Trophoblast cell (in vitro differentiated cells and primary cell): ENCODE data around the gene ADAMTS15.

Experiments
- DNase-seq, 2 donors: peaks; one replicate each; pipeline ENCODE4 v3.0.0-alpha.2; 2016
- H2AFZ ChIP-seq: 2 replicates; pipeline ENCODE4 v1.6.1; 2013; ENCODE audit warnings: low read length, moderate library complexity, mild to moderate bottlenecking; ENCODE audit not compliant: insufficient read depth, poor library complexity
- H2AK5ac ChIP-seq: 2 replicates; pipeline ENCODE4 v1.6.1; 2013; ENCODE audit warnings: mild to moderate bottlenecking, low read length
- H2BK120ac ChIP-seq: 2 replicates; pipeline ENCODE4 v1.6.1; 2013; ENCODE audit warnings: low read length, mild to moderate bottlenecking, moderate library complexity; ENCODE audit not compliant: insufficient read depth, poor library complexity
- H2BK12ac ChIP-seq: 2 replicates; pipeline ENCODE4 v1.6.1; 2013; ENCODE audit warnings: mild to moderate bottlenecking, low read length, moderate library complexity
- H2BK5ac ChIP-seq: 2 replicates; pipeline ENCODE4 v1.6.1; 2013; ENCODE audit warnings: low read length, low read depth, moderate library complexity, mild to moderate bottlenecking; ENCODE audit not compliant: poor library complexity
- H3K14ac ChIP-seq: 2 replicates; pipeline ENCODE4 v1.6.1; 2013; ENCODE audit warnings: mild to moderate bottlenecking, low read length
- H3K18ac ChIP-seq: 2 replicates; pipeline ENCODE4 v1.6.1; 2013; ENCODE audit warnings: mild to moderate bottlenecking, low read length
- H3K23ac ChIP-seq: 2 replicates; pipeline ENCODE4 v1.6.1; 2013; ENCODE audit warnings: low read length
- H3K27ac ChIP-seq: 2 replicates; pipeline ENCODE4 v1.5.1; 2013; ENCODE audit warnings: low read depth, mild to moderate bottlenecking, inconsistent platforms, low read length, moderate library complexity
- H3K27me3 ChIP-seq: 2 replicates; pipeline ENCODE4 v1.6.1; 2013; ENCODE audit warnings: inconsistent platforms, mild to moderate bottlenecking, low read length, moderate library complexity; ENCODE audit not compliant: insufficient read depth
- H3K36me3 ChIP-seq, 2 experiments: 1 replicate in 1 of 2; 2 replicates in 1 of 2; pipeline ENCODE4 v1.6.1; 2013; ENCODE audit warnings: low read length in 2 of 2, mild to moderate bottlenecking in 2 of 2, moderate library complexity in 1 of 2; ENCODE audit not compliant: insufficient read depth in 2 of 2, control insufficient read depth in 1 of 2
- H3K4ac ChIP-seq: 2 replicates; pipeline ENCODE4 v1.6.1; 2013; ENCODE audit warnings: low read depth, mild to moderate bottlenecking, low read length, moderate library complexity
- H3K4me1 ChIP-seq, 2 experiments: 1 replicate in 1 of 2; 2 replicates in 1 of 2; pipeline ENCODE4 v1.6.1; 2013; ENCODE audit warnings: low read length in 2 of 2, mild to moderate bottlenecking in 2 of 2, moderate library complexity in 1 of 2; ENCODE audit not compliant: insufficient read depth in 2 of 2, control insufficient read depth in 1 of 2
- H3K4me2 ChIP-seq: 2 replicates; pipeline ENCODE4 v1.6.1; 2013; ENCODE audit warnings: inconsistent platforms, mild to moderate bottlenecking, low read length, moderate library complexity
- H3K4me3 ChIP-seq: 2 replicates; pipeline ENCODE4 v1.5.1; 2013; ENCODE audit warnings: mild to moderate bottlenecking, low read depth, low read length, inconsistent platforms
- H3K79me1 ChIP-seq: one replicate; pipeline ENCODE4 v1.6.1; 2013; ENCODE audit warnings: low read length
- H3K79me2 ChIP-seq: 2 replicates; pipeline ENCODE4 v1.6.1; 2013; ENCODE audit warnings: low read length, mild to moderate bottlenecking; ENCODE audit not compliant: control insufficient read depth, insufficient read depth, poor library complexity
- H3K9ac ChIP-seq: 2 replicates; pipeline ENCODE4 v1.6.1; 2013; ENCODE audit warnings: mild to moderate bottlenecking, low read length
- H3K9me3 ChIP-seq: 2 replicates; pipeline ENCODE4 v1.6.1; 2013; ENCODE audit warnings: low read depth, mild to moderate bottlenecking, control low read depth, inconsistent platforms, low read length; ENCODE audit not compliant: insufficient read depth
- H4K12ac ChIP-seq: 2 replicates; pipeline ENCODE4 v1.6.1; 2013; ENCODE audit warnings: low read depth, mild to moderate bottlenecking, low read length, moderate library complexity
- H4K8ac ChIP-seq: 2 replicates; pipeline ENCODE4 v1.6.1; 2013; ENCODE audit warnings: low read depth, mild to moderate bottlenecking, low read length, moderate library complexity
- H4K91ac ChIP-seq: one replicate; pipeline ENCODE4 v1.6.1; 2013; ENCODE audit warnings: low read depth, mild to moderate bottlenecking, low read length, moderate library complexity
- WGBS: extraction: QIAGEN DNeasy Blood & Tissue Kit; methylation state at CpG from one replicate; pipeline ENCODE4 v1.1.7; 2013; ENCODE audit warnings: missing lambda C conversion rate; ENCODE audit not compliant: insufficient read length, insufficient coverage; ENCODE audit errors: extremely low coverage; 5-methylcytosine and 5-hydroxymethylcytosine counted together

Gene ADAMTS15

GRCh38 chr11:130457623-130458409 is 9.4 kb downstream of the ADAMTS15 start:
- Histone ChIP-seq H3K14ac (no peak overlapping the region), H2AFZ (no peak overlapping the region), H3K23ac (no peak overlapping the region), H3K79me2 (no peaks in the 10 kb centered on the region), H3K4ac (no peak overlapping the region), H3K4me3 (no peak overlapping the region), H3K9me3 (no peaks in the 10 kb centered on the region), H3K18ac (no peak overlapping the region), H2BK12ac (no peak overlapping the region), H2BK120ac (no peak overlapping the region), H3K36me3 (no peaks in the 10 kb centered on the region), H3K4me1 (no peaks in the 10 kb centered on the region), H2AK5ac (no peak overlapping the region), H3K79me1 (no peaks in the 10 kb centered on the region), H3K27ac (no peak overlapping the region), H2BK5ac (no peak overlapping the region), H4K8ac (no peak overlapping the region), H3K27me3 (no peaks in the 10 kb centered on the region), H3K4me2 (no peak overlapping the region), H4K12ac (no peak overlapping the region), H3K9ac (no peak overlapping the region), H4K91ac (no peak overlapping the region)
- no CpG with 5 or more reads among the region's 20 CpGs for WGBS
- no peak for DNase-seq

DNA sequence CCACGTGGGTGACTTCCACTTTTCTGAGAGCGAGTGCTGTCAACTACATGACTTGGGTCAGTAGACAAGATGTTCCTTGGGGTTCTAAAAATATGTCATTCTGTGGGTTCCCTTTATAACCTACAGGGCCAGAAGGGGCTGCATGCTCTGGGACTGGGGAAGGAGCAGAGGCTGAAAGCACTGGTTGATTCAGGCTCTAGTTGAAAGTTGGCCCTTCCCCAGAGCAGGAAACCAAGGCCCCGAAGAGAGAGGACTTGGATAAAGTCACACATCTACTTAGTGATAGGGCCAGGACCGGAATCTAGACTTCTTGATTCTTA is 9.9 kb downstream of the ADAMTS15 start:
- Histone ChIP-seq H4K8ac (no peak overlapping the region), H3K23ac (no peak overlapping the region), H3K4ac (no peak overlapping the region), H3K36me3 (no peaks in the 10 kb centered on the region), H2BK120ac (no peak overlapping the region), H2AFZ (no peak overlapping the region), H2BK12ac (no peak overlapping the region), H3K27ac (no peak overlapping the region), H2BK5ac (no peak overlapping the region), H3K9me3 (no peaks in the 10 kb centered on the region), H3K18ac (no peak overlapping the region), H3K79me1 (no peaks in the 10 kb centered on the region), H2AK5ac (no peak overlapping the region), H3K79me2 (no peaks in the 10 kb centered on the region), H4K91ac (no peak overlapping the region), H4K12ac (no peak overlapping the region), H3K4me1 (no peaks in the 10 kb centered on the region), H3K14ac (no peak overlapping the region), H3K4me2 (no peak overlapping the region), H3K4me3 (no peak overlapping the region), H3K9ac (no peak overlapping the region), H3K27me3 (no peaks in the 10 kb centered on the region)
- DNase-seq = no peak
- no CpG with 5 or more reads among the region's 4 CpGs for WGBS

DNA sequence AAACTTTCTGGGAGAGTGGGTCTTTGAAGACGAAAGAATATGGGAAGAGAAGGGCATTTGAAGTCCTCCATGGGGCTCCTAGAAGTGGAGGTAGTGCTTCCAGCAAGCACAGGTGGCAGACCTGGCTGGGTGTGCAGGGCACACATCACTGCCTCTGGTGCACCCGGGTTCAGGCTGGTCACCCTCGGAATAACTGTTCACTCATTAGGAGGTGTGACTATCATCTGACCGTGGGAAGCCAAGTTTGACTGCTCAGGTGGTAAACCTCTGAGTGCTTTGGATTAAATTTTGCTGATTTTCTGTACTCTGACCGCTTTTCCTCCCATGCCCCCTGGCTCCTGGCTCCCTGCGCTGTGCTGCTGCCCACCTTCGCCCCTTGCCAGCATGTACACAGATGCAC is 11.1 kb downstream of the ADAMTS15 start:
- no peak overlapping the region for H2AFZ ChIP-seq
- H3K4me2 ChIP-seq = no peak overlapping the region
- H3K18ac ChIP-seq = no peak overlapping the region
- no peak overlapping the region for H2BK5ac ChIP-seq
- no peak overlapping the region for H3K27ac ChIP-seq
- no peak for DNase-seq
- no peaks in the 10 kb centered on the region for H3K4me1 ChIP-seq
- no CpG with 5 or more reads among the region's 7 CpGs for WGBS
- no peak overlapping the region for H2BK12ac ChIP-seq
- H3K9ac ChIP-seq = no peak overlapping the region
- H4K8ac ChIP-seq = no peak overlapping the region
- no peaks in the 10 kb centered on the region for H3K79me2 ChIP-seq
- no peak overlapping the region for H3K4me3 ChIP-seq
- no peak overlapping the region for H2AK5ac ChIP-seq
- H3K27me3 ChIP-seq = no peaks in the 10 kb centered on the region
- H4K91ac ChIP-seq = no peak overlapping the region
- no peak overlapping the region for H3K4ac ChIP-seq
- H3K9me3 ChIP-seq = no peaks in the 10 kb centered on the region
- no peaks in the 10 kb centered on the region for H3K79me1 ChIP-seq
- no peak overlapping the region for H4K12ac ChIP-seq
- H3K23ac ChIP-seq = no peak overlapping the region
- H3K36me3 ChIP-seq = no peaks in the 10 kb centered on the region
- no peak overlapping the region for H3K14ac ChIP-seq
- H2BK120ac ChIP-seq = no peak overlapping the region

GRCh38 chr11:130462101-130462885 is 13.8 kb downstream of the ADAMTS15 start:
- WGBS = no CpG with 5 or more reads among the region's 31 CpGs
- no peak overlapping the region for H3K14ac ChIP-seq

More at GRCh38 chr11:130462101-130462885, 13.8 kb downstream of the ADAMTS15 start:
- Histone ChIP-seq H3K4me2 (no peak overlapping the region), H2BK12ac (no peak overlapping the region), H4K12ac (no peak overlapping the region), H3K79me1 (no peaks in the 10 kb centered on the region), H4K91ac (no peak overlapping the region), H3K9ac (no peak overlapping the region), H2AFZ (no peak overlapping the region), H3K4me3 (no peak overlapping the region), H3K23ac (no peak overlapping the region), H3K9me3 (no peaks in the 10 kb centered on the region), H3K4ac (no peak overlapping the region), H3K27ac (no peak overlapping the region), H3K27me3 (no peaks in the 10 kb centered on the region), H2BK120ac (no peak overlapping the region), H4K8ac (no peak overlapping the region), H2AK5ac (no peak overlapping the region), H2BK5ac (no peak overlapping the region), H3K4me1 (no peaks in the 10 kb centered on the region), H3K79me2 (no peaks in the 10 kb centered on the region), H3K18ac (no peak overlapping the region), H3K36me3 (no peaks in the 10 kb centered on the region)
- no peak for DNase-seq
